Fibroblast of the conjunctiva (primary cell): Measurements from ENCODE around the gene PRRG2.

Source experiments
- DNase-seq: peaks from one replicate; pipeline ENCODE4 v3.0.0-alpha.2; 2010; ENCODE audit warnings: low read depth

The PRRG2 gene

DNA sequence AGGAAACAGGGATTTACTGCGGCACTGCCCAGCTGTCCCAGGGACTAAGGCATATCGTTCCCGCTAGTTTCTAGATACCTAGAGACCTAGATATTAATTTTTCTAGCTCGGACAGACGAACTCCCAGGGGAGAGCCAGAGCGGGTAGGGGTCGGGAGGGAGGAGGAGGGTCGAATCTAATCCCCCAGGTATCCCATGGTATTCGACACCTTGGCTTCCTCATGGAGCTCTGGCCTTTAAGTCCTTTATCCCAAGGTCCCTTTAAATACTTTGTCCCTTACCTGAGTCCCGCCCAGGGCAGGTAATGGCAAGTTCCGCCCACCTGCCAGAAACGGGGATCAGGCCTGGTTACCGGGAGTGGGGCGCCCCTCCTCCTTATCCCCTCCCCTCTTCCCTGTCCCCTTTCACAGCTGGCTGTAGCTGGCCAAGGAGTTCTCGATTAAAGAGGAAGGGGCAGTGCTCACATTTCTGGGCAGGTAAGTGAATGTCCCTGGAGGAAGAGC is at the start of gene PRRG2:
PRRG2 (plus strand) TSS at position 310 of the 502 bp plus-strand sequence. CDS start 1,904 bp downstream, outside the sequence.
- DNase-seq = no peak

DNA sequence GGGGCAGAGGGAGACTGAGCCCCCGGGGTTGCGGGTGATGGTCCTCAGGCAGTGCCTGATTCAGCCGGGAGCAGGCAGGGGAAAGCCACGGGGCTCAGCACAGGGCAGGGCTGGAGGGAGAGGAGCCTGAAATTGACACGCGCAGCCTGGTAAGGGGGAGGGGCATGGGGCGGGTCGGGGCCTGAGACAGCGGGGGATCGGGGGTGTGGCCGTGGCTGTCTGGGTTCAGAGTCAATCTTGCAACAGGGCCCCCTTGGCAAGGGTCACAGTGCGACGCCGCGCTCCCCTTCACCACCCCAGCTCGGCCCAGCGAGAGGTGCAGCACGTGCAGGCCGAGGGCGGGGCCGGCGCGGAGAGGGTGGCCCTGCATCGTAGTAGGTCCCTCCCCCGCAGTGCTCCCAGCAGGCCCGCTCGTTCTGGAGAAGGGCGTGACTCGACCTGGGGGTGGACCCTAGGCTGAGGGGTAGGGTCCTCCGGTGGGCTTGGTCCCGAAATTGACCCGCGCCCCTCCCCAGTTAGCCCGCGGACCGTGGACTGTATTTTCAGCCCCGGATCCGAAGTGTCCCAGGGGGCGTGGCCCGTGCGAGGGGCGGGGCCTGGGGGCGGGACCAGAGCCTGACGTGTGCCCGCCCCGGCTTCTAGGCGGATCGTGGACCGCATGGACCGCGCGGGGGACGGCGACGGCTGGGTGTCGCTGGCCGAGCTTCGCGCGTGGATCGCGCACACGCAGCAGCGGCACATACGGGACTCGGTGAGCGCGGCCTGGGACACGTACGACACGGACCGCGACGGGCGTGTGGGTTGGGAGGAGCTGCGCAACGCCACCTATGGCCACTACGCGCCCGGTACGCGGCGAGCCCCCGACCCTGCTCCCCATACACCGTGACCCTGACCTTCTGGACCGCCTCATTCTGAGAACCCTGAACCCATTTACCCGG is 47.3 kb upstream of the PRRG2 start:
- no peak for DNase-seq

DNA sequence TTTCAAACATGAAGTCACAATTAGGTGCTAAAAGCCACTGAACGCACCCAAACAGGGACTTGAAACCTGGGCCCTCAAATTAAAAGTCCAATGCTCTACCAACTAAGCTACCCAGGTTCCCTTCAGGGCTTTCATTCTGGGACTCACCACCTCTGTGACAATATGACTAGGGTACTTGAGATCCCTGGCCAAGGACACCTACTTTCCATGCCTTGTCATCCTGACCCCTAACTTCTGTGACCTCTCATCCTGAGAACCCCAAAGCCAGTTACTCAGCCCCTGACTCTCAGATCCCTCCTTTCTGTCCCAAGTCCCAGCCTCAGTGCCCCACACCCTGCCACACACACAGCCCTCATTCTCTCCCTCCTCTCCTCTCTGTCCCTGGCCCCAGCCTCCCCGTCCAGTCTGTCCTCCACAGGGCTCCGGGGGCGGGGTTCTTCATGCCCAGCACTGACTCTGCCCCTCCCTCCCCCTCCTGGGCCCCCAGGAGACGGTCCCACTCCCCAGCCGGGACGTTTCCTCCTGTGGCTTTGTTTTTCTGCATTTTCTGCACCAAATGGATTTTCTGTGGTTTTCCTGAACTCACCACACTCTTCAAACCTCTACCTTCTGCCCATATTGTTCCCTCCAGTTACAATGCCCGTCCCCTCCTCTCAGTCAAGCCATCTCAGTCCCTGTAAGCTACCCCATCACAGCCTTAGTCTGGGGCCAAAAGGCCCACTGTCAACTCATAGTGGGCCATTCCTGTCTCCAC is 46.3 kb upstream of the PRRG2 start:
- DNase-seq = no peak

DNA sequence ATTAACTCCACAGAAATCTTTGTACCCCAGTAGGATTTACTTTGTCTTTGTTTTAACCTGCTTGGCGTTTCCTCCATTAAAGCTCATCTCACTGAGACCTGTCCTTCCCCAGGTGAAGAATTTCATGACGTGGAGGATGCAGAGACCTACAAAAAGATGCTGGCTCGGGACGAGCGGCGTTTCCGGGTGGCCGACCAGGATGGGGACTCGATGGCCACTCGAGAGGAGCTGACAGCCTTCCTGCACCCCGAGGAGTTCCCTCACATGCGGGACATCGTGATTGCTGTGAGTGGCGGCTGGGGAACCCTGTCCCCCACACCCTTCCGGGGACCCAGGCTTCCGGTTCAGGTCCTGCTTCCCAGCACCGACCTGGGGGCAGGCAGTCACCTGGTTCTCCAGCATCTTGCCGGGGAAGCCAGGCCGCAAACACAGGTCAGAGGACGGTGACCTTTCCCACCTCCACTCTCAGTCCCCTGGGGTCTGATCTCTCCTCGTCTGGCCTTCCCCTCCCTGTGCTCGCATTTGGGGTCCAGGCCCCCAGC is 44.1 kb upstream of the PRRG2 start:
- no peak for DNase-seq

DNA sequence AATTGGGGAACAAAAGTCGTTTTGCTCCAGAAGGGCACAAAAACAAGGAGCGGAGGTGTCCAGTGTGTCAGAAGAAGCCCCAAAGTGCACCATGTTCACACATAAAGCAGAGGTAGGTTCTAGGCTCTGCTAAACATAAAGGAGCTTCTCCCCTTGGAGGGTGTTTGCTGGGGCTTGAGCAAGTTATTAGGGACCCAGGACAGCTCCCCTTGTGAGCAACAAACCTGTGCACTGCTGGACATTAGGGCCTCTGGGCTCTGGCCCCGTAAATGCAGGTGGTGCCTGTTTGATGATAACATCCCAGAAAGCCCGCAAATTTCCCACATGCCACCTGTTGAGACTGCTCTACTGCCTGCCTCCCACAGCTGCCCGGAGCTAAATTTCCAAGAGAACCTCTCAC is 42.5 kb upstream of the PRRG2 start:
- DNase-seq = no peak

DNA sequence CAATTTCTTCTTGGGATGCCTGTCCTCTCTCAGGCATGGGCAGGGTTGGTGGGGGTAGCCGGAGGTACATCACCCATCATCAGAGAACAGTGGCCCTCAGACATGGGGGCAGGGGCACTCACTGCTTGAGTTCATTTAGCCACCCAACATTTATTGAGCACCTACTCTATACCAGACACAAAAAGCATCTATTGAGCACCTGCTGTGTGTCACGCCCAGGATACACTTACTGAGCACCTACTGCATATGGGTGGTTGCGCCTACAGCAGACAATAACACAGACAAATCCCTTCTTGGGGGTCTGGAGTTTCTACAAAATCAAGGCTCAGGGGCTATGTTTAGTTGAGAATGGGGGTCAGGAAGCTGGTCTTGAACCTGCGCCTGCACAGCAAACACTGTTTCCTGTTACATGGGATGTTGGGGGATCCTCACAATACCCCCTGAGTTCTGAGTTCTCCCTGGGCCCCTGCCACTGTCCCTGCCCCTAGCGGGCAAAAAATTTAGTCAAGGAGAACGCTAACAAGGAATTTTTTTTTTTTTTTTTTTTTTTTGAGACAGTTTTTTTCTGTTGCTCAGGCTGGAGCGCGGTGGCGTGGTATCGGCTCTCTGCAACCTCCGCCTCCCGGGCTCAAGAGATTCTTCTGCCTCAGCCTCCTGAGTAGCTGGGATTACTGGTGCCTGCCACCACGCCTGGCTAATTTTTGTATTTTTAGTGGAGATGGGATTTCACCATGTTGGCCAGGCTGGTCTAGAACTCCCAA is 41.7 kb upstream of the PRRG2 start:
- no peak for DNase-seq

DNA sequence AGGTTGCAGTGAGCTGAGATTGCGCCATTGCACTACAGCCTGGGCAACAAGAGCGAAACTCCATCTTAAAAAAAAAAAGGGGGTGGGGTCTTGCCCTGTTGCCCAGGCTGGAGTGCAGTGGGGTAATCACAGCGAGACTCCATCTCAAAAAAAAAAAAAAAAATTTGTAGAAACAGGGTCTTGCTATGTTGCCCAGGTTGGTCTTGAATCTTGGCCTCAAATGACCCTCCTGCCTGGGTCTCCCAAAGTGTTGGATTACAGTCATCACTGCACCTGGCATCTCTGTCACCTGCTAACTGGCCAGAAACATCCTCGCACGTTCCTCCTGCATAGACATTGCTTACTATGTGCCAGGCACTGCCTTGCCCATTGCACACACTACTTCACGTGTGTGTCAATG is 39.2 kb upstream of the PRRG2 start:
- DNase-seq = no peak

DNA sequence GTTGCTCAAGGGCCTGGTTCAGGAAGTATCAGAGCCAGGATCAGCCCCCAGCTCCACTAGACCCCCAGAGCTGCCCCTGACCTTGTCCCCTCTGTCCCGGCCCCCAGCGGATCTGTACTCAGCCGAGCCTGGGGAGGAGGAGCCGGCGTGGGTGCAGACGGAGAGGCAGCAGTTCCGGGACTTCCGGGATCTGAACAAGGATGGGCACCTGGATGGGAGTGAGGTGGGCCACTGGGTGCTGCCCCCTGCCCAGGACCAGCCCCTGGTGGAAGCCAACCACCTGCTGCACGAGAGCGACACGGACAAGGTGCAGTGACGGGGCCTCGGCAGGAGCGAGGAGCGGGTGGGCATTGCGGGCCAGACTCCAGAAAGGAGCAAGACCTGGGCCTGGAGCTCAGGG is 38.7 kb upstream of the PRRG2 start:
- no peak for DNase-seq

DNA sequence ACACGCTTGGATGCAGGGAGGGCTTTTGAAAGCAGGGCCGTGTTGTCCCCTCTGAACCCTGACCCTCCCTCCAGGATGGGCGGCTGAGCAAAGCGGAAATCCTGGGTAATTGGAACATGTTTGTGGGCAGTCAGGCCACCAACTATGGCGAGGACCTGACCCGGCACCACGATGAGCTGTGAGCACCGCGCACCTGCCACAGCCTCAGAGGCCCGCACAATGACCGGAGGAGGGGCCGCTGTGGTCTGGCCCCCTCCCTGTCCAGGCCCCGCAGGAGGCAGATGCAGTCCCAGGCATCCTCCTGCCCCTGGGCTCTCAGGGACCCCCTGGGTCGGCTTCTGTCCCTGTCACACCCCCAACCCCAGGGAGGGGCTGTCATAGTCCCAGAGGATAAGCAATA is 38.1 kb upstream of the PRRG2 start:
- DNase-seq = no peak

DNA sequence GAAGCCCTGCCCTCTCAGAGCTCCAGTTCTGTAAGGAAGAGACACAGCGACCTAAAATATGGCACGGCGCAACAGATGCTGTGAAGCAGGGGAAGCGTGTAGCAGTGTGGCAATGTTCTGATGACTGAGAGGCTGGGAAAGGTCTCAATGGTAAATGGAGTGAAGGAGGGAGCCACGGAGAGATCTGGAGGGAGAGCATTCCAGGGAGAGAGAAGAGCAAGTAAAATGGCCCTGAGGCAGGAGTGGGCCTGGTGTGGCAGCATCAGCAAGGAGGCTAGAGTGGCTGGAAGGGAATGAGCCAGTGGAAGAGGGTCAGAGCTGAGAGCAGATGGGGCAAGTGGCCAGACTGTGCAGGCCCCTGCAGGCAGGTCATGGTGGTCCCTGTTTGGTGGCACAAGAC is 37.0 kb upstream of the PRRG2 start:
- DNase-seq = no peak

DNA sequence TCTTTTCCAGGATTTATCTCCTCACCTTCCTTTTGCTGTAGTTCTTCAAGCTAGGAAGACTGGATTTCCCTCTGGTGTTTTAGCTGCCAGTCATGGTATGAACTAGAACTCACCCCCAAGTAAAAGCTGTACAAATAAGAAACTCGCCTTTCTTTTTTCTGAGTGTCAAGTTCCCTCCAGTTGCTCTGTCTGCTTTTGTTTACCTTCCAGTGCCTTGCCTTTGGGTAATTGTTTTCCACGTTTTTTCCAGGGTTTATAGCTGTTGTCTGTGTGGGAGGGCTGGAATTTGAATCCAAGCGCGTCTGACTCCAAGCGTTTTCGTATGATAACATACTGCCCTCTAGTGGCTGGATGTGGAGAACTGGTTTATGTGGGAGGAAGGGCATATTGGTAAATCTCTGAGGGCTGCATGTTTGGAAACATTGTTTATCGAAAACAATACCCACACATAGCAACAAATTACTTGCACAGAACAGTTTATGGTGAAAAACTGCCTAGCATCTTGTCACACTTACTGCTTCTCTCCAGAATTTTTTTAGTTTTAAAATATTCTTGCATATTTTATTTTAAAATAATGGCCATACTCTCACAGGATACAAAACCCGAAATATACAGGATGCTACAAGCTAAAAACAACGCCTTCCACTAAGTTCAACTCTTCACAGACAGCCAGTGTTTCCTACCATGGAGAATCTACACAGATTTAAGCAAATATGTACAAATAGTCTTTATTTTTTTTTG is 34.1 kb upstream of the PRRG2 start:
- DNase-seq = peak; percentile 84

DNA sequence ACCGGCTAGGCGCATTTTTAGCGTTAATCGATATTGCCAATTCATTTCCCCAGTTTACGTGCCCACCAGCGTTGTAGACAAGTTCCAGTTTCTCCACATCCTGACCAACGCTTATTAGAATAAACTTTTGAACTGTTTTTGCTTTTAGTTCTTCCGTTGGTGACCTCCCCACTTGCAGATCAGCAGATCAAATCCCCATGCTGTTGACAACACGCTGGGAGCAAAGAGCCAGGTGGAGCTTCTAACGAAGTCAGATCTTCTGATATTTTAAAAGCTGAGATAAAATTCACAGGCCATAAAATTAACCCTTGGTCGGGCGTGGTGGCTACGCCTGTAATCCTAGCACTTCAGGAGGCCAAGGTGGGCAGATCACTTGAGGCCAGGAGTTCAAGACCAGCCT is 32.1 kb upstream of the PRRG2 start:
- no peak for DNase-seq

DNA sequence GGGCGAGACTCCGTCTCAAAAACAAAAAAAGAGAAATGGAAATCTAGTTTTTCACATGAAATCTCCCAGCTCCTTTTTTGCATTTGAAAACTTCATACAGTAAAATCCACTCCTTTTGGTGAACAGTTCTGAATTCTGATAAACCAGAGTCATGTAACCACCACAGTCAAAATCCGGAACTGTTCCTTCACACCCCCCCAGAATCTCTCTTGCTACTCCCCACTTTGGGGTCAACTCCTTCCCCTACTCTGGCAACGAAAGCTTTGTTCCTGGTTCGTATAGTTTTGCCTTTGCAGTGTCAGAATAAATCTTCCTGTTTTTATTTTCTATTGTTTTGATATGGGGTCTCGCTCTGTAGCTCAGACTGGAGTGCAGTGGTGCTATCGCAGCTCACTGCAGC is 29.6 kb upstream of the PRRG2 start:
- no peak for DNase-seq

DNA sequence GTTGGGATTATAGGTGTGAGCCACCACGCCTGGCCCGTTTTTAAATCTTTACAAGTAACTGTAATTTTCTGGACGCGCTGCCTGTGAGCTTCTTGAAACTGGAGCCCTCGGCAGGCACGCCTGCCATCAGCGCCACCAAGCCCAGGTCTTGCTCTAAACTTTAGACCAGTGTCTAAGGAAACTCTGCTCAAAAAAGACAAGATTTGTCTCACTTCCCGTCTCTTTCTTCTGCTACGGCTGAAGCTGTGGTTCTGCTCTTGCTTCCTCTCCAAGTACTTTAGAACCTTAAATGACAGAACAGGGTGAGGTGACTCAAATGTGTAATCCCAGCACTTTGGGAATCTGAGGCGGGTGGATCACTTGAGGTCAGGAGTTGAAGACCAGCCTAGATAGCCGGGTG is 28.4 kb upstream of the PRRG2 start:
- no peak for DNase-seq

DNA sequence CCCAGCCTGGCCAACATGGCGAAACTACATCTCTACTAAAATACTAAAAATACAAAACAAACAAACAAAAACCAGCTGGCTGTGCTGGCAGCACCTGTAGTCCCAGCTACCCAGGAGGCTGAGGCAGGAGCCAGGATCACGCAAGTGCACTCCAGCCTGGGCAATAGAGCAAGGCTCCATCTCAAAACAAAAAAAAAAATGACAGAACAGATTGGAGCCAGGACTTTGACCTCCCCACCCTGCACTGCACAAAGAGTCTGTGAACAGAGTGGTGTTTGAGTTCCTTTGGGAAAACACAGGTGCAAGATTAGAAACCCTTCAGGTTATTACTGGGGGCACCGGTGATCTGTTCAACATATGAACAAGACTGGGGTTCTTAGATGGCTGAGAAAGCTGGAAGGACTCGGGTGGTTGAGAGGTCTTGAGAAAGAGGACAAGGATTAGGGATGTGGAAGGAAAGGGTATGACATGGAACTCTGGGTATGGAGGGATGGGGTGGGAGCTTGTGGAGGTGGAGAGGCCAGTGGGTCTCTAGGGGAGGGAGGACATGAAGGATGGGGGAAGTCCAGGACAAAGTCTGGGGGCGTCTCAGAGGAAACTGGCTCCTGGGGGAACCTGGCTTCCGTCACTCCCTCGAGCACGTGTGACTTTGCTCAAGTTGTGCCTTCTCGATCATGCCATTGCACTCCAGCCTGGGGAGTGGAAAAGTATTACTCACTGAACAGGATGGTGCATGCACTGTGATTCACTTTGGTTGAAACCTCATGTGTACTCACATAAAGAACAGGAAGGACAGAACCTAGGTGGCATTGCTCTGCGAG is 27.5 kb upstream of the PRRG2 start:
- no peak for DNase-seq

DNA sequence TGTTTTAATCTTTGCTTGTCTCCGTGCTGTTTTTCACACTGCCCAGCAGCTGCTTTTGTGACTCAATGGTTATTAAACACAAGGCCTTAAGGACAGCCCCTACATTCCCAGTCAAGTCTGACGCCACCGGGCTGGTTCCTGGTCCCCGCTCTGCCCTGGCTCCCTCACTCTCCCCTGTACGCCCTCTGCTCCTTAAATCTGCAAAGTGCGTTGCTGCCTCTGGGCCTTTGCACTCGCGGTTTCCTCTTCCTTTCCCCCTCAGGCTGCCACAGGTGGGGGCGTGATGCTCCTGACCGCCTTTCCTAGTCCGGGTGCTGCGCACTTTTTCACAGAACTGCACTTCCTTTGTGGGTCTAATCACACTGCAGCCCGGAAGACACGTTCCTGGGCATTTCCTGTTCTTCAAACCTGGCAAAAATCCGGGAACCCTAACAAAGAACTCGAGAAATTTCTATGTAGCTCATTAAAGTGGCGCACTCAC is 26.4 kb upstream of the PRRG2 start:
- no peak for DNase-seq

DNA sequence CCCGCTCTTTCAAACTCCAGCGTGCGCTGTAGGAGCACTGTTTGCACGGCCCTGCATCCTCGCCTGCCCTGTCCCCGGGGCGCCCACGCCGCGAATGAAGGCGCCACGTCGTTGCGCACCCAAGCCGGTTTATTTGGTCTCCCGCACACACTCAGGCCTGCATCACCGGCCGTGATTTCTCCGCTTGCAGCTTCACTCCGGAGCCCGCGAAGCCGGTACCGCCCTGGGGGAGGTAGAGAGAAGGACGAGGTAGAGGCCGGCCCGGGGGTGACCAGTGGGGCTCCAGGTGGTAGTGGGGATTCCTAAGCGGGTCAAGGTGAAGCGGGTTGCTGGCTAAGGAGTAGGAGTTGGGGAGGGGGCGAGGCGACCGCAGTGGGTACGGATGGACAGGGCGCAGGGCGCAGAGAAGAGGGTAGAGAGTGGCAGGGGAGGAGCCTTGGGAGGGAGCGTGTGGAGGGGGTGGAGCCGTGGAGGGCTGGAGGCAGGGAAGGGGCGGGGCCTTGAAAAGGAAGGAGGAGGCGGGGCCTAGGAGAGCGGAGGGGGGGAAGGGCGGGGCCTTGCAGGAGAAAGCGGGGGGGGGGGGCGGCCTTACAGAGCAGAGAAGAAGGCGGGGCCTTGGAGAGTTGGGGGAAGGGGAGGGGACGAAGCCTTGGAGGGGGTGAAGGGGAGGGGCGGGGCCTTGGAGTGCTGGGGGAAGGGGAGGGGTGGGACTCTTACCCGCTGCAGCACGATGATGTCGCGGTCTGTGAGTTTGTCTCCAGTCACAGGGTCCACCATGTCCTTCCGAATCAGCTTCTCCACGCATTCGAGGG is 25.3 kb upstream of the PRRG2 start:
- peak; percentile 30 for DNase-seq

DNA sequence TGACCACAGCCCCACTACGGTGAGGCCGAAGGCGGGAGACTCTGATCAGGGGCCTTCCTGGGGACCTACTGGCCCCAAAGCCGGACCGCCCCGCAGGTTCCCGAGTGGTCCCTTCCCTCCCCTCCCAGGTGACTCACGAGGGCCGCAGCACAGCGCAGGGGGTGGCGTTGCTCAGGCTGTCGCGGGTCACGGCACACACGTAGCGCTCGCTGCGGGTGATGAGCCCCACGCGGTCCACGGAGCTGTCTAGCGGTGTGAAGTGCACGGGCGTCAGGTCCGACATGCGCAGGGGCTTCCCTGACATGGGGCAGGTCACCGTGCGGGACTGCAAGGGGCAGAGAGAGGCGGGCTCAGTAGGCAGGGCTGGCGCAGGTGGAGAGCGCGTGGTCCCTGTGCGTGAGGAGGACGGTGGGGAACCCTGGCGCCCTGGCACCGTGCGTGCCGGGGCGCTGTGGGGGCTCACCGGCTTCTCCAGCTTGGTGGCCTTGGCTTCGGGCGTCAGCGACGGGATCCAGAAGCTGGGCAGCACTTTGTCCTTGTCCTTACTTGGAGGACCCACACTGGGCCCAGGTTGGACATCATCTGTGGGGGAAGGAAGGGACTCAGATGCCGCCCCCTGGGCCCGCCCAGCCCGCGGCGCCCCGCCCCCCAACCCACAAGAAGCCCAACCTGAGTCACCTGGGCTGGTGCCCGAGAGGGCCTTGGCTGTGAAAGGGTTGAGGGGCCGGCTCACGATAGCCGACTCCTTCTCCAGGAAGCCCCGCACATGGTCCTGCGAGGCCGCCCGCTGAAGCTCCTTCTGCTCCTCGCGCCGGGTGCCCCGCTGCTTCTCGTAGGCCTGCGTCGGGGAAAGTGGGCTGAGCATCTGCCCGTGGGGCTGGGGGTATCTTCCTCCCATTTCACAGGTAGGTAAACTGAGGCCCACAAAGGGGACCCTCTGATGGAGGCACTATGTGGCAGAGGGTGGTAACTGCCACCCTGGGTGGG is 24.4 kb upstream of the PRRG2 start:
- no peak for DNase-seq
